ENCODE data around the gene BTG2.

DNA sequence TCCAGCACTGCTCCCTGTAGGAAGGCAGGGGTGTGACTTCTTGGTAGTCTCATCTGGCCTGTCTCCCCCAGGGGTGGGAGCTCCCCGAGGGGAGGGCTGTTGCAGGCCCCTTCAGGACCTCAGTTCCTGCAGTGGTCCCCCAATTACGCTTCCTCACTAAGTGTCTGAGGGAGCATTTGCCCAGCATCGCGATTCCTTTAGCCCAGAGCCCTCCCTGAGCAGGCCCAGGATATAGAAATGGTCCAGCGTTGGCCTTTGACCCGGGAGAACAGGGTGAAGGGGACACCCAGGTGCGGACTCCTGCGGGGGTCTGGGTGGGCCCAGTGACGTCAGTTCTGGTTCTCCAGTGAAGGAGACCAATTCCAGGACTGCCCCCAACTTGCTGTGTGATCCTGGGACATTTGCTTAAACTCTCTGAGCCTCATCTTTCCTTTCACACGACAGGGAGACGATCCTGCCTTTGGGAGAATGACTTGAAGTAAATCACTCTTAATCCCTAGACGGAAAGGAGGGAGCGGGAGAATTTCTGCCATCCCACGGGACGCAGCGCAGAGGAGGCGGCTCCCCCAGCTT is 32.6 kb upstream of the BTG2 start:
- no peak for TF ChIP-seq PHF8 (IDR thresholded peaks at IDR 0.05; ENCODE audit: borderline replicate concordance, low read depth)
- TF ChIP-seq RAD21 (conservative IDR thresholded peaks at IDR 0.05 in 1 of 2, IDR thresholded peaks at IDR 0.05 in 1 of 2): no peak
- TF ChIP-seq, protein P1, sequence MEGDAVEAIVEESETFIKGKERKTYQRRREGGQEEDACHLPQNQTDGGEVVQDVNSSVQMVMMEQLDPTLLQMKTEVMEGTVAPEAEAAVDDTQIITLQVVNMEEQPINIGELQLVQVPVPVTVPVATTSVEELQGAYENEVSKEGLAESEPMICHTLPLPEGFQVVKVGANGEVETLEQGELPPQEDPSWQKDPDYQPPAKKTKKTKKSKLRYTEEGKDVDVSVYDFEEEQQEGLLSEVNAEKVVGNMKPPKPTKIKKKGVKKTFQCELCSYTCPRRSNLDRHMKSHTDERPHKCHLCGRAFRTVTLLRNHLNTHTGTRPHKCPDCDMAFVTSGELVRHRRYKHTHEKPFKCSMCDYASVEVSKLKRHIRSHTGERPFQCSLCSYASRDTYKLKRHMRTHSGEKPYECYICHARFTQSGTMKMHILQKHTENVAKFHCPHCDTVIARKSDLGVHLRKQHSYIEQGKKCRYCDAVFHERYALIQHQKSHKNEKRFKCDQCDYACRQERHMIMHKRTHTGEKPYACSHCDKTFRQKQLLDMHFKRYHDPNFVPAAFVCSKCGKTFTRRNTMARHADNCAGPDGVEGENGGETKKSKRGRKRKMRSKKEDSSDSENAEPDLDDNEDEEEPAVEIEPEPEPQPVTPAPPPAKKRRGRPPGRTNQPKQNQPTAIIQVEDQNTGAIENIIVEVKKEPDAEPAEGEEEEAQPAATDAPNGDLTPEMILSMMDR (IDR thresholded peaks at IDR 0.05): no peak
- no peak for TF ChIP-seq POLR2A (IDR thresholded peaks at IDR 0.05; ENCODE audit: low read length)
- no peak for TF ChIP-seq JUN (IDR thresholded peaks at IDR 0.05)

All from A549 (cell line).